HG03108 (cell line): ENCODE results near the gene PGP.

Source experiments
- ATAC-seq: cut with Tn5 transposase; IDR thresholded peaks from one replicate; pipeline ENCODE4 v1.9.1; 2021; ENCODE audit warnings: moderate library complexity; ENCODE audit not compliant: unreplicated experiment

Gene PGP

GRCh38 chr16:2167068-2167638 is 47.5 kb downstream of the PGP start:
- ATAC-seq, result no peak

DNA sequence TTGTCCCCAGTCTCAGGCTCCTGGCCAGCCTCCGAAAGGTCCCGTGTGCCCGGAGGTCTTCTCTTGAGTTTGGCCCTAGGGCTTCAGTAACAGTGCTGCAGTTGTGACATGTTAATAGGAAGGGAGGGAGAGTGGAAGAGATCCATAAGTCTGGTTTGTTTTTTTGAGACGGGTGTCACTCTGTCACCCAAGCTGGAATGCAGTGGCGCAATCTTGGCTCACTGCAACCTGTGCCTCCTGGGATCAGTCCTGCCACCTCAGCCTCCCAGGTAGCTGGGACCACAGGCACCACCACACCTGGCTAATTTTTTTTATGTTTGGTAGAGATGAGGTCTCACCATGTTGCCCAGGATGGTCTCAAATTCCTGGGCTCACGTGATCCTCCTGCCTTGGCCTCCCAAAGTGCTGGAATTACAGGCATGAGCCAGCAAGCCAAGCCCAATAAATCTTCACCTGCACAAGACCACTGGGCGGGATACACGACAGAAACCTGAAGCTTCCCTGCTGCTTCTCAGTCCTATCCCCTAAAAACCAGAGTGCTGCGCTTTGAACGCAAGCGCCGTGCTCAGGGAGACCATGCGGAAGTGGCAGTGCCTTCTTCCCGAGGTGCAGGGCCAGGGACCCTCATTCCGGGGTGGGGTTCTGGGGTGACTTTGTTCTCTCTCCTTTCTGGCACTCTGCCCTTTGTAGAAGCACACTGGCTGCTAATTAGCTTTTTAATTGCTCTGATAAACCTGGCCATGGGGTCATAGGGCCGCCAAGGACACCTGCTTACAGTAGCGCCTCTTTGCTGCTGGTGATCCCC is 48.2 kb downstream of the PGP start:
- no peak for ATAC-seq

GRCh38 chr16:2165861-2166260 is 48.8 kb downstream of the PGP start:
- no peak for ATAC-seq

DNA sequence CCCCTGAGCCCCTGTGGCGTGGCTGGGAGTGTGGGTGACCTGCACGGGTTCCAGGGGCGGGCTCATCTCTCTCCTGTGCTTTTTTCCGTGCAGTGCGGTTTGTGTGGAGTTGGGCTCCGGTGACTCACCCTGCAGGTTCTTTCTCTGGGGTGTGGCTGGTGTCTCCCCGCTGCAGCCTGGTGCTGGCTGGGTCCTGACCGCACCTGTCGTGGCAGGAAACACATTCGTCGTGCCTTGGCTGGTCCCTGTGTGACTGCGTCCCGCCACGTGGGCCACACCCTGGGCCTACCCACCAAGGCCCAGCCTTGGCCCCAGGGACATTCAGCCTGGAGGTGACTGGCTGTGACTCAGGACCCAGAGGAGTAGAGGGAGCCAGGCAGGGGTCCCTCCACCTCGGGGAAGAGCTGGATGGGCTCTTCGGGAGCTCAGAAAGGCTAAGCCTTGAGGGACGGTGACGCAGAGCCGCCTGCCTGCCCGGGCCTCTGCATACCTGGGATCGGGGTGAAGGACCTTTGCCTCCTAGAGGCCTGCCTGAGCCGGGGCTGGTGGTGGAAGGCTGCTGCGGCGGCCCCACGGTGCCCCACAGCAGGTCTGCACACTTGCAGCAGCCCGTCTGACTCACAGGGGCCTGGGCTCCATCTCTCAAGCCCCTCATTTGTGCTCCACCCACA is 51.3 kb downstream of the PGP start:
- ATAC-seq, result no peak

- no peak for ATAC-seq
Measured at GRCh38 chr16:2162676-2163118, 51.9 kb downstream of the PGP start.

DNA sequence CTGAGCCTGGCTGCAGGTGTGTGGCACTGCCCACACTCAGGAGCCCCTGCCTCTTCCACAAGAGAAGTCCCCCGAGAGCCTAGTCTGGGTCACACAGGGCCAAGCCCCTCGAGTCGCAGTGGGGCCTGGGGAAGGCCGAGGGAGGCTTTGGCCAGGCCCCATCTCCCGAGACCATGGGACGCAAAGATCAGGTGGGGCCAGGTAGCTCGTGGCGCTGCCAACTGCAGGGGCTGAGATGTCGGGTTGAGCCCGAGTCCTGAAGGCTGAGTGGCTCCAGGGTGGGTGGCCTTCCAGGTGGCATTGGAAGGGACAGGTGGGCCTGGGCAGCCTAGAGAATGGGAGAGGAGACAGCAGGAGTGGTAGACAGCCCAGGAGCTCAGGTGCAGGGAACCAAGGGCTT is 52.7 kb downstream of the PGP start:
- ATAC-seq, result no peak
